ENCODE measurements around the gene CBFA2T3. TPM values are rescaled to one million over a fixed set of nuclear protein-coding genes. Genes with fewer than 3 reads are reported as not detected.

CBFA2T3 gene
- total and polyA plus RNA-seq, 2 donors (not counting 1 experiment from before 2014, with no cell fraction given) = 40.8 to 58.3 TPM

GRCh38 chr16:88975511-88976061 lies 1.4 kb downstream of the CBFA2T3 start:
- no peaks in the 10 kb centered on the region for H3K9me3 Mint-ChIP-seq (ENCODE audit: insufficient read depth)
- peaks cover 88% of the 10 kb centered on the region for H3K79me2 ChIP-seq (ENCODE audit: control insufficient read depth, insufficient read depth, low read length)
- H3K4me1 ChIP-seq (ENCODE audit: control insufficient read depth in 2 of 2, insufficient read depth in 2 of 2, low read length in 2 of 2) = peaks cover 85 to 96% of the 10 kb centered on the region in 2 donors
- H3K27ac ChIP-seq (ENCODE audit: low read length in 2 of 2) = peak overlapping the region; percentile 84 to 85
- H3K36me3 ChIP-seq (replicated peaks in 1 of 2; ENCODE audit: control extremely low read depth in 1 of 2, control insufficient read depth in 1 of 2, extremely low read depth in 1 of 2, insufficient read depth in 2 of 2, low read length in 1 of 2) = peaks cover 0 to 2% of the 10 kb centered on the region in 2 experiments
- no peak for ATAC-seq (ENCODE audit: low read depth)
- H3K4me3 ChIP-seq (ENCODE audit: control extremely low read depth in 1 of 5, extremely low read depth in 1 of 5, insufficient read depth in 1 of 5, low read depth in 2 of 5, low read length in 4 of 5) = peak overlapping the region; percentile 37 to 76 (median 69)
- intact Hi-C loops (cut with micrococcal nuclease) = no loop called here
- WGBS (ENCODE audit: insufficient coverage) = 1% methylated on average over 25 of the region's 25 CpGs
- ChIA-PET CTCF (interaction anchor here (1.0 to 1.2 kb wide), 2 partner anchors 8 to 12 kb away, joined by 3 read pairs; no protein-coding TSS in a partner anchor), POLR2A (interaction anchor here (4.0 kb wide), 1 partner anchor 8 kb away, joined by 53 read pairs; no protein-coding TSS in a partner anchor)
- TF ChIP-seq EZH2 (IDR thresholded peaks at IDR 0.05; ENCODE audit: borderline replicate concordance, insufficient read depth, low read depth, low read length, poor library complexity, severe bottlenecking) = no peak
- TF ChIP-seq CTCF (IDR thresholded peaks at IDR 0.05) = no peak
- H3K9ac ChIP-seq (ENCODE audit: low read length) = peak overlapping the region; percentile 81
- peak; percentile 51 for DNase-seq
- no peaks in the 10 kb centered on the region for H3K27me3 Mint-ChIP-seq
- H3K4me2 ChIP-seq (replicated peaks; ENCODE audit: low read depth, low read length, poor library complexity, severe bottlenecking) = peak overlapping the region; percentile 99
- H2AFZ ChIP-seq (ENCODE audit: insufficient read depth, low read depth, low read length, poor library complexity, severe bottlenecking) = peak overlapping the region; percentile 58
- peak overlapping the region; percentile 73 for H3K27ac Mint-ChIP-seq
- peak overlapping the region; percentile 83 for H3K4me3 Mint-ChIP-seq
- H3K27me3 ChIP-seq (replicated peaks in 1 of 4; ENCODE audit: control extremely low read depth in 1 of 4, control insufficient read depth in 3 of 4, insufficient read depth in 4 of 4, low read length in 3 of 4) = no peaks in the 10 kb centered on the region
- H3K4me1 Mint-ChIP-seq = peaks cover 89% of the 10 kb centered on the region
- peaks cover 24% of the 10 kb centered on the region for H4K20me1 ChIP-seq (ENCODE audit: control insufficient read depth, insufficient read depth, low read length, poor library complexity, severe bottlenecking)
- peaks cover 0 to 6% (median 0%) of the 10 kb centered on the region in 3 donors for H3K9me3 ChIP-seq (ENCODE audit: control extremely low read depth in 1 of 3, control insufficient read depth in 2 of 3, insufficient read depth in 1 of 3, low read length in 2 of 3)

GRCh38 chr16:88974916-88975215 lies 2.1 kb downstream of the CBFA2T3 start:
- 0% methylated on average over 1 of the region's 3 CpGs for WGBS (ENCODE audit: insufficient coverage)
- Histone ChIP-seq H3K4me2 (replicated peaks; ENCODE audit: low read depth, low read length, poor library complexity, severe bottlenecking) (peak overlapping the region; percentile 99), H3K9me3 (ENCODE audit: control extremely low read depth in 1 of 3, control insufficient read depth in 2 of 3, insufficient read depth in 1 of 3, low read length in 2 of 3) (peaks cover 0 to 4% (median 0%) of the 10 kb centered on the region in 3 donors), H3K36me3 (replicated peaks in 1 of 2; ENCODE audit: control extremely low read depth in 1 of 2, control insufficient read depth in 1 of 2, extremely low read depth in 1 of 2, insufficient read depth in 2 of 2, low read length in 1 of 2) (peaks cover 0 to 4% of the 10 kb centered on the region in 2 experiments), H4K20me1 (ENCODE audit: control insufficient read depth, insufficient read depth, low read length, poor library complexity, severe bottlenecking) (peaks cover 24% of the 10 kb centered on the region), H3K4me3 (ENCODE audit: control extremely low read depth in 1 of 5, extremely low read depth in 1 of 5, insufficient read depth in 1 of 5, low read depth in 2 of 5, low read length in 4 of 5) (peak overlapping the region in 4 of 5 experiments; percentile 63 to 76 (median 70)), H3K4me1 (ENCODE audit: control insufficient read depth in 2 of 2, insufficient read depth in 2 of 2, low read length in 2 of 2) (peaks cover 89 to 100% of the 10 kb centered on the region in 2 donors), H3K79me2 (ENCODE audit: control insufficient read depth, insufficient read depth, low read length) (peaks cover 88% of the 10 kb centered on the region), H3K9ac (ENCODE audit: low read length) (peak overlapping the region; percentile 81), H3K27ac (ENCODE audit: low read length in 2 of 2) (peak overlapping the region; percentile 28 to 84), H3K27me3 (replicated peaks in 1 of 4; ENCODE audit: control extremely low read depth in 1 of 4, control insufficient read depth in 3 of 4, insufficient read depth in 4 of 4, low read length in 3 of 4) (no peaks in the 10 kb centered on the region), H2AFZ (ENCODE audit: insufficient read depth, low read depth, low read length, poor library complexity, severe bottlenecking) (no peak overlapping the region)
- DNase-seq (no peak), ATAC-seq (ENCODE audit: low read depth) (no peak)
- intact Hi-C loops (cut with micrococcal nuclease) = no loop called here
- Mint-ChIP-seq H3K9me3 (ENCODE audit: insufficient read depth) (no peaks in the 10 kb centered on the region), H3K4me3 (peak overlapping the region; percentile 83), H3K27ac (peak overlapping the region; percentile 73), H3K27me3 (no peaks in the 10 kb centered on the region), H3K4me1 (peaks cover 91% of the 10 kb centered on the region)
- TF ChIP-seq EZH2 (IDR thresholded peaks at IDR 0.05; ENCODE audit: borderline replicate concordance, insufficient read depth, low read depth, low read length, poor library complexity, severe bottlenecking) (no peak), CTCF (IDR thresholded peaks at IDR 0.05) (no peak)
- ChIA-PET CTCF (interaction anchor here (1.1 kb wide), 1 partner anchor 341 kb away, joined by 4 read pairs; no protein-coding TSS in a partner anchor), POLR2A (no interaction called here)

All from B cell (primary cell).